Measurements from ENCODE around the gene ITGA6.

ITGA6 gene

DNA sequence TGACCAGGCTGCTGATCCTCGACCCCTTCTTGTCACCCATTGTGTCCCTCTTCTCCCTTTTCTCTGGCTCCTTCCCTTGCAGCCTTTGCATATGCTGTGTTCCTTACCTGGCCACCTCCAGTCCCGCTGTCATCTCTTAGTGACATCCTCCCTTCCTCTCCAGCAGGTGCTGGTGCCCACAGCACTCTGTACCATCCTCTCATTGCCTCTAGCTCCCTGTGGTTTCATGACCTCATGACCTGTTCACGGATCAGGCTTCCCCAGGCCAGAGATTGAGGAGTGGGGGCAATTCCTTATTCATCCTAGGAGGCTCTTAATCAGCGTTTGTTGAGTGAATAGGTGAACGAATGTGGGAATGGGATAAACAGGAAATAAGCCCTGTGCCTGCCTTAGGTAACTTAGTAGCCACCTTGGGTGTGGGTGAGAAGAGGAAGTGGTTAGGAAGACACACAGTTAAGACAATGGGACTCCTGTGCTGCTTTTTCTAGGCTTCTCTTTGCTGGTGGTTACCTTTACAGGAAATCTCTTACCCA lies 35.5 kb downstream of the ITGA6 start:
- in situ Hi-C loops (cut with MboI; ENCODE audit: low sequenced_read_pairs): loop anchor here (25.0 kb wide), 2 partner anchors 249 to 876 kb away; no protein-coding TSS in a partner anchor

DNA sequence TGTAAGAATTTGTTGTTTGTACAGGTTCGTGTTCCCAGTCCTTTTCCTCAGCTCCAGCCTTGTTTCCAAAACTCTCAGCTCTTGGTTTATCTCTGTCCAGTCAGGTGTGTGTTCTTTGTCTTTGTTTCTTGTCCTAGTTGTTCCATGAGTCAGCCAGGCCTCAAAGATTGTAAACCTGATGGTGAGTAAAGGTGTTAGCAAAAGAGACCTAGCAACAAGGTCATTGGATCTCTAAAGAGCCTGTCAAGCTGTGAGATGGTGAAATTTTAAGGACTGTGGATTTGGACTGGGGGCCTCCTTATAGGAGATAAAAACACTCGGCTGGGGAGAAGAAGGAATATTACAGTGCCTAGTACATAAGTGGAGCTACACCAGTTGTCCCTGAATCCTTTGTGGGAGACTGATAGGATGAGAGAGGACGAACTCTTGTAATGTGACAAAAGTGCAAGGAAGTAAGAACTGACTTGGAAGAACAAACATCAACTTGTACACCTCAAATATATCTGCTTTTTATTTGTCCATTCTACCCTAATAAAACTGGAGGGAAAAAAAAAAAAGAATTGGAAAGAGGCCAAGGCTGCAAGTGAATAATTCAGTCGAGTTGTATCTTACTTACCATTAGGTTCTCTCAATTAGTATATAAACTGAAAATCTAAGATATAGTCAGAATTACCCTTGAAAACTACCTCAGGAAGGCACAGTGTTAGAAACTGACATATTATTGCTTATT lies 37.2 kb downstream of the ITGA6 start:
- in situ Hi-C loops (cut with MboI; ENCODE audit: low sequenced_read_pairs): loop anchor here (5.0 to 25.0 kb wide), 3 partner anchors 248 to 877 kb away; no protein-coding TSS in a partner anchor

DNA sequence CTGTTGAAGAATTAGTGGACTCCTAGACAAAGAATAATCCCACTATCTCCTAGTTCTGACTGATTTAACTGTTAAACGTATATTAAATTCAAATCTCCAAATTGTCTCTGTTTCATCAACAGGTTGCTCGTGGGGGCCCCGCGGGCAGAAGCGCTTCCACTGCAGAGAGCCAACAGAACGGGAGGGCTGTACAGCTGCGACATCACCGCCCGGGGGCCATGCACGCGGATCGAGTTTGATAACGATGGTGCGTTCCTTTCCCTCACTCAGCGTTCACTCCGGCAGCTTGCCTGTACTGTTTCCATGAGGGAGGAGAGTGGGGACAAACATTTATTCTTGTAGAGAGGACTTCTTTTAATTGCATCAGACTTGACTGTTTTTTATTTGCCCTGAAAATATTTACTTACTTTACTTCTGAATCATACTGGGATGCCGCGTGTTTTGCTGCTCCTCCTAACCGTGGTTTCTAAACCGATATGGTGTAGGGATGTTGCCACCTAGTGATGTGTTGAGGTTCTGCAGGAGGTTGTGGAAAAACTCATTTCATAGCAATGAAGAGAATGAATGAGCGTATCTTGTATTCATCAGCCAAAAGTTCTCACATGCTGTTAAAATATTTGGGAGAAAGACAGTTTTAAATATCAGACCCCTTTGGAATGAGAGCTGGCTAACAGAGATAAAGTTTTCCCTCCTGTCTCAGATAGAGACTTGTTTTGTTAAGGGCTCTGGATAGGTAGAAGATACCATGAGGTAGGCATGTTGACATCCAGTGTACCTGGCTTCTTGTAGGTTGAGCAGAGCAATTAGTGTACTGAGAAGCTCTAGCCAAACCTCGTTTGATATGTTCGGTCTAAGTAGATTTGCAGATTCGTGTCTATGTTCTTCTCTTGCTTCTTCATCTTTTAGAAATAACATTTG lies 38.3 kb downstream of the ITGA6 start:
- in situ Hi-C loops (cut with MboI; ENCODE audit: low sequenced_read_pairs): loop anchor here (5.0 to 25.0 kb wide), 3 partner anchors 247 to 878 kb away; no protein-coding TSS in a partner anchor

DNA sequence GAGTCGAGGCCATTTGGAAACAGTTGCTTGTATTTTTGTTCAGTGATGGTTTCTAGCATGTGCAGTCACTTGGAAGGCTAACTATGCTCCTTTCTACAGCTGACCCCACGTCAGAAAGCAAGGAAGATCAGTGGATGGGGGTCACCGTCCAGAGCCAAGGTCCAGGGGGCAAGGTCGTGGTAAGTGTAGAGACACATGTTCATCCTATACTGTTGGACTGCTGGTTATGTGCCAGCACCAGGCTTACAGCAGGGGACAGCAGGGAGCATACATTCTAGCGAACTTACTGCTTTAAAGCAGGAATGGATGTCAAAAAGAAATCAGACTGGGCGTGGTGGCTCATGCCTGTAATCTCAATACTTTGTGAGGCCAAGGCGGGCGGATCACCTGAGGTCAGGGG lies 40.0 kb downstream of the ITGA6 start:
- in situ Hi-C loops (cut with MboI; ENCODE audit: low sequenced_read_pairs): loop anchor here (5.0 to 25.0 kb wide), 3 partner anchors 245 to 880 kb away; no protein-coding TSS in a partner anchor

DNA sequence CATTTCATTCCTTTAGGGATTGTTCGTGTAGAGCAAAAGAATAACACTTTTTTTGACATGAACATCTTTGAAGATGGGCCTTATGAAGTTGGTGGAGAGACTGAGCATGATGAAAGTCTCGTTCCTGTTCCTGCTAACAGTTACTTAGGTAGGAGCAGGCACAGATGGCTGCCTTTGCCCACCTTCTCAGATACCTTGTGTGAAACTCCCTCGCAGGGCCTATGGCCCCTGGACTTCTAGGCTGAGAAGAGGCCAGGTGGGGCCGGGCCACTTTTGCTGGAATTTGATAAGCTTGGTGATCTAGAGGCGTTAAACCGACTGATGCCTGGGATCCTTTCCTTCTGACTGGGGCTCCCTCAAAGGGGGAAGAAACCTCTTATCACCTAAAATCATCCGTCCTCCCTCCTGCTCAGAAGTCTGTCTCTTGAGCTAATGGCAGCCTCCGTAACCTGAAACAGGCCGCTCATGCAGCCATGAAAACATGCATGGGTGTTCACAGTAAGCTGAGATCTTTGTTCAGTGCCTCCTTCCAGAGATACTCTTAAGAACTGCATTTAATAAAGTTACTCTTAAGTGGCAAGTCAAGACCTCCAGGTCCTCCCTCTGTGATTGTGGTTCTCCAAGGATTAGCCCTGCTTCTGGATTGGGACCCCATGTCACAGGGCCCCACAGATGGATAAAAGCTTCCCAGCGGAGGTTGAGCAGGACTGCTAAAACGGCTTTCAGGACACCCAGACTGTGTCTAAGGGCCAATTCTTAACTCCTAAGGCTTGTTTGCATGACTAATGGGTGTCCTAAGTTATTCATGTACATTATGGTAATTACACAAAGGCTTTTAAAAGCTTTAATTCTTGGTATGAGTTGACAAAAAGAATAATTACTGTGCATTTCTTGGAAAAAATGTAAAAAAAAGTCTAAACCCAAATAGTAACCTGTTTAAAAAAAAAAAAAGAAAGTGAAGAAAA lies 43.9 kb downstream of the ITGA6 start:
- in situ Hi-C loops (cut with MboI; ENCODE audit: low sequenced_read_pairs): loop anchor here (25.0 kb wide), 2 partner anchors 241 to 884 kb away; no protein-coding TSS in a partner anchor

DNA sequence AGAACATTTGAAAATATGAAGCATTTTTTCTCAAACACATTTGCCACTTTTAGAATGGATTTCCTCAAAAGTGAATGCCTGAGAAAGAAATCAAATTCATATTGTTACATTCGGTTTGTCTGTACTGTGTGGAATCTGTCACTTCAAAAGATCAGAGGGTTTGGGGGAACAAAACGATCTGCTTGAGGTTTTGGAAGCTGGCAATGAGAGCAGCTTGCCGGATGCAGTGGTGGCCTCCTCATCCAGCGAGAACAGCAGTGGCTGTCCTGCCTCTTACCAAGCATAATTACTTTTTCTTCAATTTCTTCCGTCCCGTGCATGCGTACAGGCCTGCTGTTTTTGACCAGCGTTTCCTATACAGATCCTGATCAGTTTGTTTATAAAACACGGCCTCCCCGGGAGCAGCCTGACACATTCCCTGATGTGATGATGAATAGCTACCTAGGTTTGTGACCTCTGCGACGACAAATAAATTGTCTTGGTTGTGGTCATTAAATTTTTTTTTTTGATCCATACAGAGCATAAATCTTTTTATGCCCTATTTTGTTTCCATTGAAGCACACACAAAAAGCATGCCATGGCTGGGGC lies 45.2 kb downstream of the ITGA6 start:
- in situ Hi-C loops (cut with MboI; ENCODE audit: low sequenced_read_pairs): loop anchor here (25.0 kb wide), 2 partner anchors 240 to 885 kb away; no protein-coding TSS in a partner anchor

DNA sequence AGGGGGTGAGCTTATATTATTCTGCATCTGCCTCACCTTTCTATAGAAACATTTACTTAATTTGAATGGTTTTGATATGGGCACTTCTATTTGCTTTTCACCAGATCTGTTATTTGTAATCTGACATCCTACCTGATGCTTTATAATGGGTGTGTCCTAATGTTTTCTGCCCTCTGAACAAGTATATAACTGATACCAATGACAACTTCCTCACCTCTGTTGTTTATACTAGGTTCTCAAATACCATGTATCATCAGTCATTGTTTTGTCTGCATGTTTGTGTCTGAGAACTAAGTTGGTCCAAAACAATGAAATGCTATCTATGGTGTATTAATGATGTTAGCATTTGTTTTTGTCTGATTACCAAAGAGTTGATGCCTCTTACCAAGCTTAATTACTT lies 45.8 kb downstream of the ITGA6 start:
- in situ Hi-C loops (cut with MboI; ENCODE audit: low sequenced_read_pairs): loop anchor here (25.0 kb wide), 2 partner anchors 239 to 886 kb away; no protein-coding TSS in a partner anchor

DNA sequence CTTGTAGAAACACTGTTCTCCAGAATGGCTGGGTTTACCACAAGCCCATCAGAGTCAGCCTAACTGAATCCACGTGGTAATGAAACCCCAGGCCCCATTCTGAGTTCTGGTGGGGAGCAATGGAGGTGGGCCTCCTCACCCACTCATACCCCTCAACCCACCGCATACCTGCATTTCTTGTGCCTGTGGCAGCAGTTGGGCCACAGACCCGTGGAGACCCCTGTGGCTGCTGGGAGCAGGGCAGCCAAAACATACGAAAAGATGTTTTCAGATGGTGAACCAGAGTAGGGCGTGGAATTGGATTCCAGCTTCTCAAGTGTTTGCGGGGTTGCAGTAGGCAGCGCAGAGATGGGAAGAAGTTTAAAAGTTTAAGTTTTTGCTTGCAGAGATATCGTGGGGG lies 51.0 kb downstream of the ITGA6 start:
- in situ Hi-C loops (cut with MboI; ENCODE audit: low sequenced_read_pairs): no loop called here

DNA sequence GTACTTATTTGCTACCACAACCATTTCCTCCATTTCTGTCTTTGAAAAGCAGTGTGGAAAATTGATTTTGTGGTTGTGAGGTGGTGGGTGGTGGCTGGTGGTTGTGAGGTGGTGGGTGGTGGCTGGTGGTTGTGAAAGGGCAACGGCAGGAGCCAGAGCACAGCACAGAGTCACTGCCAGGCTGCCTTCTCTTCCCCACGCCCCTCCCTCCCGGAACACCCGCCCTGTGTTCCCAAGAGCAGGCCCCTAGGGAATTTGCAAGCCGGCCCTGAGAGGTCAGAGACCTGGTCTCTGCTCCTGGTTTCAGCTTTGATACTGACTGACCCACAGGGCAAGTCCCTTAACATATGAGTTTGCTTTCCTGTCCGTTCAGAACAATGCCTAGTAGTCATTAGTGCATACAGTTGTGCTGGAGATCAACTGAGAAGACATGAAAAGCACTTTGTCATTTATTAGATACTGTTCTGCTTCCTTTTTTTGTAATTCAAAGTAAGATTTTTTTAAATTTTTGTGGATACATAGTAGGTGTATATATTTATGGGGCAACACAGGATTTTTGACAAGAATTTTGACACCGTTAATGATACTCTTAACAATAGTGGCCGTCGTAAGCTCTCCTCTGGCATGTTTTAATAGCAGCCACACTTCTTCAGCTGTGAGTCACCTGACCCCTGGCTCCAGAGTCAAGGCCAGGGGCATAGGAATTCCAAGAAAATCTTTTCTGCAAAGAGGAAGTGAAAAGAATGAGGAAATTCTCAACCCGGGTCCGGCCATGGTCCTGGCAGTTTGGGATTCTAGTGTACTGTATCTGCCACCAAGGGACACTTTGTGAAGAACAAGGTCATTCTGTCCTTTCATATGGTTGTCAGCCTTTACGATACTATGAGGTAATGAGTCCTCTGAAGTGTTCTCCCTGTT lies 53.2 kb downstream of the ITGA6 start:
- in situ Hi-C loops (cut with MboI; ENCODE audit: low sequenced_read_pairs): no loop called here

DNA sequence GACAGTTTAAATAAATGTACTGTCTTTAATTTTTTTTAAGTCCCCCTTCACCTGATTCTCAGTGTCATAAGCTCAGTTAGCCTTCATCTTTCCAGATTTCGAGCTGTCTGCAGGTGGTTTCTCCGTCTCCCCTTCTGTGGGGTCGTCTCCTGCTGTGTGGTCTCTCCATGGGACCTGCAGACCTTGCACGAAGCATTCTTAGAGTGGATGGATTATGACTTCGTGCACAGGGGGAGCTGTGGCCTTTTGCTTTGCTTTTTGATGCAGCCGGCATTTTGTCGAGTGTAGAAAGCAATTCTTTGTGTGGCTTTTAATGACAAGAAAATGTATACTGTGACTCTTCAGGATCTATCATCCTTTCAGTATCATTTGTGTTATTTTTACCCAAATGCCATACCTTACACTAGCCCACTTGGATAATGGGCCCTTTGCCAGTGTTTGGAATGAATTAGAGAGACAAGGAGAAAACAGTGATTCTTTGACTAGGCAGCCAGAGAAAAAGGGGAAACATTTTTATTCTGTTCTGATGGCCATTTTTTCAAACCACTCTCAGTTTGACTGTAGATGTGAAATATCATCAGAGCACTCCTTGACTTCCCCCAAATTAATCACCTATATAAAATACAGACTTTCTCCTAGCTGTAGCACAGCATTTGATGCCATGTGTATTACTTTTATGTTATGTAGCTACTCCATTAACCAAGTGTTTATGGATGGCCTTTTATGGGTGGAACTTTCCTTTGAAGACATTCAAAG lies 54.3 kb downstream of the ITGA6 start:
- in situ Hi-C loops (cut with MboI; ENCODE audit: low sequenced_read_pairs): no loop called here

DNA sequence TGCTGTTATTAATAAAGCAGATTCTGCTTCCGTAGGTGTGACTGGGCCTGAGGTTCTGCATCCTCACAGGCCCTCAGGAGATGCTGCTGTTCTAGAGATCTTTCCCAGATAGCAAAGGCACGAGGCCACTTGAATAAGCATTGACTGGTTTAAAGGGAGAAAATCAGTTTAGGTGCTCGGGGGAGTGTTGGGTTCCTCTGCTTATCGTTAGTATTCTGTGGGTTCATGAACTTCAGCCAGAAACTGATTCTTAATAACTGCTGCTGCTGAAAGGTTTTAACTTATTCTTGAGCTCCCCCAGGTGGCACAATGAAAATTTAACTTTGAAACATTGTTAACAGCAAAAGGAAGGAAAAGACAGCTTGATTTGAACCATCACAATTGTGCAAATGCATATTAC lies 56.9 kb downstream of the ITGA6 start:
- in situ Hi-C loops (cut with MboI; ENCODE audit: low sequenced_read_pairs): no loop called here

DNA sequence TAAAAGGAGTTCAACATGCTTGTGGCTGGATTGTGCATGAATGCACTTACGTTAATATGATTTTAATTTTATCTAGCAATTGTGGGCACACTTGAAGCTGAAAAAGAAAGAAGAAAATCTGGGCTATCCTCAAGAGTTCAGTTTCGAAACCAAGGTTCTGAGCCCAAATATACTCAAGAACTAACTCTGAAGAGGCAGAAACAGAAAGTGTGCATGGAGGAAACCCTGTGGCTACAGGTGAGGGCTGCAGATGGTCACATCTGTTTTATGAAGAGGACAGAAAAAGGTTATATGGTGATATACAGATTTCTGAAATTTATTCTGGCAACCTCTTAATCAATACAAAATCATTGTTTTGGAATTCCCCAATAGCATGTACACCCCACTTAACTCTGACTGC lies 57.3 kb downstream of the ITGA6 start:
- in situ Hi-C loops (cut with MboI; ENCODE audit: low sequenced_read_pairs): no loop called here

DNA sequence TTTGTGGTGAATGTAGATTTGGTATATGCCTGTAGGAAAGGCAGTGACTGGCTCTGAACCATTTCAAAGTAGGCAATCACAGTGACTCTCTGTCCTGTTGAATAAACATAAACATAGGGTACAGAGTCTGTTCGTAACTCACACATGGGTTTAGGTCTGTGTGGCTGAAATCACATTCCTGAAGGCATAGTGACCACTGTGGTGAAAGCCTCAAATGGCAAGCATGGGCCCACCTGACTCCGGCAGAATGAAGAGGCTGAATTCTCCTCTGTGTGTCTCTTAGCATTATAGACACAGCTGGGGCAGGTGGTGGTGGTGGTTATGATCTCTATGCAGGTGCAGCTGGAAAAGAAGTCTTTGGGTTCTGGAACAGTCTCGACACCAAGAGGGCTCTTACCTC lies 61.2 kb downstream of the ITGA6 start:
- in situ Hi-C loops (cut with MboI; ENCODE audit: low sequenced_read_pairs): no loop called here

DNA sequence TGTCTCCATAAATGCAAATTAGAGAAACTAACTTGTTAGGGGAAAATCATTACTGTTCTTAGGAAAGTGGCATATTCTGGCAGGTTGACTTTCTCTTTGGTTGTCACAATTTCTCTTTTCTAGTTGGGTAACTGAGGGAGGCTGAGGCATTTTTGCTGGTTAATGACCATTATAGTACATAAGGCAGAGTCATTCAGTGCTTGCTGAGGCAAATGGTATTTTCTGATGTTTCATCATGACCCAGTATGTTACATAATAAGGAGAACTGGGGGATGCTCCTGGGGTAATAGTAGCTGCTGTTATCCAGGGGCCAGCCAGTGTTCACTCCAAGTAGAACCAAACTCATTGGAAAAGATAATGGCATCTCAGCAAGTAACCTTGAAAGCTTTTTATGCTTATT lies 62.3 kb downstream of the ITGA6 start:
- in situ Hi-C loops (cut with MboI; ENCODE audit: low sequenced_read_pairs): no loop called here

DNA sequence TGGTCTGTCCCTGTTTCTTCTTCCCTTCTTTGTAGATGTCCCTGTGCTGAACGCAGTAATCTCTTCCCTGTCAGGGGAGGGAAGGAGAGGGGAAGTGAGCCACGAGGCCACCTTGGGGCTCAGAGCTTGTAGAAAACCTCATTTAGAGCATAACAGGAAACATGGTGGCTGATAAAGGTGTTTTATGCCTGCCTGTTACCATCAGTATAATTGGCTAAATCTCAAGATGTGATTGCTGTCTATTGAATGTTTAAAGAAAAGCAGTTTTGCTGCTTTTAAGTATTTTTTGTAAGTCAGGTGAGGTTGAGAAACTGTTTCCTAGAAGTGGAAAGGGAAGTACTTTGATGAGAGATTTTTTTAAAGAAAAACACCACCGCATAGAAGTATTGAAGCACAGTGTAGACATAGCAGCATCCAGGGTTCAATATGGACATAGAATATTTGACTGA lies 68.8 kb downstream of the ITGA6 start:
- in situ Hi-C loops (cut with MboI; ENCODE audit: low sequenced_read_pairs): no loop called here

DNA sequence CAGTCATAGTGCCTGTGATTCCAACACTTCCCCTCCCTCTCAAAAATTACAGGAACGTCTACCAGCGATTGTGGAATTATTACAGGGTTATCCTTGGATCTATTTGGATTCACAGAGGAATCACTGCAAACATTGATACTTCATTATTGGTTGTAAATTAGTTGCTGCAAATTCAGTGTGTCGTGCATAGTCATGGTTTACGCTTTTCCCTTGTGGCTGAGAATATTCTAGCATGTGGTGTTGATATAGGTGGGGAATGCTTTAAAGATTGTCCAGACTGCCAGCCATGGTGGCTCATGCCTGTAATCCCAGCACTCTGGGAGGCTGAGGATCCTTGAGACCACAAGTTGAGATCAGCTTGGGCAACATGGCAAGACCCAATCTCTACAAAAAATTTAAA lies 79.8 kb downstream of the ITGA6 start:
- in situ Hi-C loops (cut with MboI; ENCODE audit: low sequenced_read_pairs): no loop called here

DNA sequence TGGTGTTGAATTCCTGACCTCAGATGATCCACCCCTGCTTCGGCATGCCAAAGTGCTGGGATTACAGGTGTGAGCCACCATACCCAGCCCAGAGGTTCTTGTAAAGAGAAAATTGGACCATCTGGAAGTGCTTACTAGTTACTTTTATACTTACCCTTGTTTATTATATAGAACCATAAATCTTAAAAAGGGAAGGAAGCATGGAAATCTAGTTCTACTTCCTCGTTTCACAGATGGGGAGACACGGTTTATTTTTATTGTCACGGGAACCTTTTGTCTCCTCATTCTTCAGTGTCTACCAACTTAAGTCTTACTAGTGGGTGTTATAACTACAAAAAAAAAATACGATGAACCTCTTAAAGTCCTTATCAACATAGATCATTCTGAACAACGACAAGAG lies 82.7 kb downstream of the ITGA6 start:
- in situ Hi-C loops (cut with MboI; ENCODE audit: low sequenced_read_pairs): no loop called here

DNA sequence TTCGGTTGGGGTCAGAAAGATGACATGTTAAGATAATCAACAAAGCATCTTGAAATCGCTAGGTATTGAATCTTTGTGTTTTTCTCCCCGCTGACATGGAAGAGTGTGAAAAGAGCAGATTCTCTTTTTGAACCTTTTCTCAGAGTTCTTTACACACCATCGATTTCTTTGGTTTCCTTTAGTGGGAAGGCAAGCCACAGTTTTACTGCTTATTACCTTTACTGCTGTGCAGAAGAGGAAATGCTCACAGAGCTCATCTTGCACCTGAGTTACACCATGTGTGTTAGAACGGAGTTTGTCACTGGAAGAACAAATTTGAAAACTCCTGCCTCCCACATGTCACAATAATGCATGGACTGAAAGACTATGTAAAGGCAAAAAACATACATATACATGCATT lies 83.2 kb downstream of the ITGA6 start:
- in situ Hi-C loops (cut with MboI; ENCODE audit: low sequenced_read_pairs): no loop called here

Measured in HL-60/S4 (cell line).